Upper lobe of left lung (tissue), 4 donors: ENCODE results near the gene MTTP.

ENCODE experiments used
- EP300 ChIP-seq, 4 donors: sonication (generic); formaldehyde crosslinking; IDR thresholded peaks; one replicate each; pipeline ENCODE4 v1.5.1; 2017; ENCODE audit warnings: antibody characterized with exemption in 4 of 4, control low read depth in 2 of 4
- POLR2A ChIP-seq, 4 donors: fragments of 450-650 bp; IDR thresholded peaks; one replicate each; pipeline ENCODE4 v1.5.1; 2016 to 2017; ENCODE audit warnings: antibody characterized with exemption in 4 of 4, mild to moderate bottlenecking in 2 of 4
- POLR2AphosphoS5 ChIP-seq, 2 donors: sonication (generic); formaldehyde crosslinking; IDR thresholded peaks; one replicate each; pipeline ENCODE4 v1.5.1; 2017; ENCODE audit warnings: antibody characterized with exemption in 2 of 2
- TF ChIP-seq, protein P1 (sequence below), 6 experiments: fragments of 450-650 bp in 4 of 6; fragments of 200-600 bp in 2 of 6; sonication (generic) in 2 of 6; IDR thresholded peaks; one replicate each; pipeline ENCODE4 v1.5.1; 2016 to 2019; ENCODE audit warnings: antibody characterized with exemption in 6 of 6

DNA sequence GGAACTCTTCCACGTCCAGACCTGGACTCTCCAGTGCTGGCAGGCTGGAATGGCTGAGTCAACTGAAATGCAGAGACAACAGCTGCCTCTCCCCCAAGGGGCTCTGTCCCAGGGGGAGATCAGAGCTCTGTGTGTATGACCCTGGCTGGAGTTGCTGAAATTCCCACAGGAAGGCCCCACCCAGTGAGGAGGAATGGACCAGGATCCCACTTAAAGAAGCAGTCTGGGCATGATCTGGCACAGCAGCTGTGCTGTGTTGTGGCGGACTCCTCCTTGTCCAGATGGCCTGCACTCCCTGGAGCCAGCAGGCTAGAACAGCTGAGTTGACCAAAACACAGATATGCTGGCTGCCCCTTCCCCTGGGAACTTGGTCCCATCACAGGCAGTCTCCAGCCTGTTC is 38.4 kb upstream of the MTTP start:
- TF ChIP-seq, protein P1, sequence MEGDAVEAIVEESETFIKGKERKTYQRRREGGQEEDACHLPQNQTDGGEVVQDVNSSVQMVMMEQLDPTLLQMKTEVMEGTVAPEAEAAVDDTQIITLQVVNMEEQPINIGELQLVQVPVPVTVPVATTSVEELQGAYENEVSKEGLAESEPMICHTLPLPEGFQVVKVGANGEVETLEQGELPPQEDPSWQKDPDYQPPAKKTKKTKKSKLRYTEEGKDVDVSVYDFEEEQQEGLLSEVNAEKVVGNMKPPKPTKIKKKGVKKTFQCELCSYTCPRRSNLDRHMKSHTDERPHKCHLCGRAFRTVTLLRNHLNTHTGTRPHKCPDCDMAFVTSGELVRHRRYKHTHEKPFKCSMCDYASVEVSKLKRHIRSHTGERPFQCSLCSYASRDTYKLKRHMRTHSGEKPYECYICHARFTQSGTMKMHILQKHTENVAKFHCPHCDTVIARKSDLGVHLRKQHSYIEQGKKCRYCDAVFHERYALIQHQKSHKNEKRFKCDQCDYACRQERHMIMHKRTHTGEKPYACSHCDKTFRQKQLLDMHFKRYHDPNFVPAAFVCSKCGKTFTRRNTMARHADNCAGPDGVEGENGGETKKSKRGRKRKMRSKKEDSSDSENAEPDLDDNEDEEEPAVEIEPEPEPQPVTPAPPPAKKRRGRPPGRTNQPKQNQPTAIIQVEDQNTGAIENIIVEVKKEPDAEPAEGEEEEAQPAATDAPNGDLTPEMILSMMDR (IDR thresholded peaks at IDR 0.05) = no peak
- no peak for TF ChIP-seq POLR2A (IDR thresholded peaks at IDR 0.05)
- no peak for TF ChIP-seq EP300 (IDR thresholded peaks at IDR 0.05)
- TF ChIP-seq POLR2AphosphoS5 (IDR thresholded peaks at IDR 0.05) = no peak
